OCI-M1 (cell line): Measurements from ENCODE around the gene ABI1.
"Not testable (repeated sequence)": the region's sequence is repeated elsewhere in the genome, so short reads cannot be mapped to it uniquely, and the experiment has no call there.

Source experiments
- DNase-seq: peaks from one replicate; lab custom pipeline; 2025; lab: John Stamatoyannopoulos, UW

Gene ABI1

GRCh38 chr10:26860443-26861204, at the start of gene ABI1:
Gene ABI1, minus strand, starts transcription at chr10:26860958. Its CDS starts 95 bp downstream, at chr10:26860863.
- DNase-seq: peak; percentile 99

- DNase-seq: no peak
These were observed 49.0 kb upstream of the ABI1 start for GRCh38 chr10:26909753-26910152.

DNA sequence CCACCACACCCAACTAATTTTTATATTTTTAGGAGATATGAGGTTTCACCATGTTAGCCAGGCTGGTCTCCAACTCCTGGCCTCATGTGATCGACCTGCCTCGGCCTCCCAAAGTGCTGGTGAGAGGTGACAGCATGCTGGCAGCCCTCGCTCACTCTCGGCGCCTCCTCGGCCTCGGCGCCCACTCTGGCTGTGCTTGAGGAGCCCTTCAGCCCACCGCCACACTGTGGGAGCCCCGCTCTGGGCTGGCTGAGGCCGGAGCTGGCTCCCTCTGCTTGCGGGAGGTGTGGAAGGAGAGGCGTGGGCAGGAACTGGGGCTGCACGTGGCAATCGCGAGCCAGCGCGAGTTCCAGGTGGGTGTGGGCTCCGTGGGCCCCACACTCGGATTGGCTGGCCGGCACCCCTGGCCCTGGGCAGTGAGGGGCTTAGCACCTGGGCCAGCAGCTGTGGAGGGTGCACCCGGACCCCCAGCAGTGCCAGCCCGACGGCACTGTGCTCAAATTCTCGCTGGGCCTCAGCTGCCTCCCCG, 44.6 kb upstream of the ABI1 start:
- DNase-seq: not testable (repeated sequence)

GRCh38 chr10:26903431-26904217, 42.9 kb upstream of the ABI1 start:
- DNase-seq: no peak

GRCh38 chr10:26892306-26892923, 31.7 kb upstream of the ABI1 start:
- peak; percentile 81 for DNase-seq

GRCh38 chr10:26890956-26891355, 30.2 kb upstream of the ABI1 start:
- DNase-seq: peak; percentile 86

GRCh38 chr10:26887611-26888215, 27.0 kb upstream of the ABI1 start:
- no peak for DNase-seq

GRCh38 chr10:26881600-26882331, 21.0 kb upstream of the ABI1 start:
- peak; percentile 84 for DNase-seq

DNA sequence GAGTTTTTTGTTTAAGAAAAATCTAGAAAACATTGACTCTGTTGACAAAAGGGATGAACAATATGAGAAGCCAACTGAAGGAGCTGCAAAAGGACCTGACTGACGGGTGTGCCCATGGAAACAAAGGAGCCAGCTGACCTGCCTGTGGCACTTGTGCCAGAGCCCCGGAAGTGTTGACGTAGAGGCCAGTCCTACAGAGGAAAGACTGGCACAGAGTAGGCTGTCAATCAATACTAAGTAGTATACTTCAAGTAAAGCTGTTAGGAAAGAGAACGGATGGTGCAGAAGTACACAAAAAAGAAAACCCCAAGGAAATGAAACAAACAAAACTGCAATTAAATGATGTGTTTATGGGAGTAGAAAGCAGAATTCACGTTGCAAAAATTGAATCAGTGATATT, 19.0 kb upstream of the ABI1 start:
- no peak for DNase-seq

GRCh38 chr10:26870766-26871165, 10.0 kb upstream of the ABI1 start:
- DNase-seq: no peak

- DNase-seq: peak; percentile 61
These were observed 8.8 kb upstream of the ABI1 start for GRCh38 chr10:26869528-26869927.

- no peak for DNase-seq
These were observed 2.8 kb upstream of the ABI1 start for GRCh38 chr10:26863351-26864076.

- no peak for DNase-seq
These were observed 644 bp upstream of the ABI1 start for GRCh38 chr10:26861205-26861998.

DNA sequence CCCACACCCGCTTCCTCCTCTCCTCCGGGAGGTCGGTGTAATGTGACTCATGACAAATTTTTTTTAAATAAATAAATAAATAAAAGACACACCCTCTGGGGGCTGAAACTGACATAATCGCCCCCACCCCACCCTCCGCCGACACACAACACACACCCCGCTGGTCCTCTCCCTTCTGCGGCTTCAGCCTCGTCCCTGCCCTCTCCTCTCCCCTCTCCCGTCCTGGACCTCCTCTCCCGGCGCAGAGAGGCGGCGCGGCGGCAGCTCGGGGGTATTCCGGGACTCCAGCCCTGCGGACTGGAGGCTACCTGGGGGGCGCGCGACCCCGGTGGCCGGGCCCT, 686 bp downstream of the ABI1 start:
- peak; percentile 88 for DNase-seq

- peak; percentile 69 for DNase-seq
These were observed 1.3 kb downstream of the ABI1 start for GRCh38 chr10:26859241-26860101.

GRCh38 chr10:26858707-26859034, 2.1 kb downstream of the ABI1 start:
- peak; percentile 53 for DNase-seq

GRCh38 chr10:26857991-26858706, 2.6 kb downstream of the ABI1 start:
- peak; percentile 38 for DNase-seq

DNA sequence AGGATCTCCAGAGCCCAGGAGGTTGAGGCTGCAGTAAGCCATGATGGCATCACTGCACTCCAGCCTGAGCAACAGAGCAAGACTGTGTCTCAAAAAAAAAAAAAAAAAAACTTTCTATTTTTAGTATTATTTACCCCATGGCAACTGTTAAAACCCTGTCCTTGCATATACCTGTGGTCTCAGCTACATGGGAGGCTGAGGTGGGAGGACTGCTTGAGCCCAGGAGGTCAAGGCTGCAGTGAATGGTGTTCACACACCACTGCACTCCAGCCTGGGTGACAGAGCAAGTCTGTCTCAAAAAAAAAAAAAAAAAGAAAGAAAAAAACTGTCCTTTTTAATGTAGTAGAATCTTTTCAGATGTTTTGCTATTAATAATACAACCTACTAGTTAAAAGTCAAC, 3.2 kb downstream of the ABI1 start:
- DNase-seq: not testable (repeated sequence)

- DNase-seq: no peak
These were observed 5.6 kb downstream of the ABI1 start for GRCh38 chr10:26855186-26855585.
